Right cardiac atrium (tissue), 5 donors: ENCODE results near the gene EPB41. TPM values are rescaled to one million over a fixed set of nuclear protein-coding genes. Genes with fewer than 3 reads are reported as not detected.
"Not testable (repeated sequence)": the region's sequence is repeated elsewhere in the genome, so short reads cannot be mapped to it uniquely, and the experiment has no call there.

Experiments used
- ATAC-seq, 2 donors: fragments of 200-7000 bp; cut with Tn5 transposase; one replicate each; pipeline versions ENCODE4 v1.8.0 to v1.9.1; 2020; ENCODE audit warnings: moderate library complexity in 2 of 2, mild to moderate bottlenecking in 1 of 2
- DNase-seq, 3 donors: peaks; one replicate each; pipeline ENCODE4 v3.0.0-alpha.2; 2020
- H3K27ac ChIP-seq: one replicate; pipeline ENCODE4 v1.5.1; 2013; ENCODE audit warnings: mild to moderate bottlenecking, low read length, control low read depth, moderate library complexity
- H3K27me3 ChIP-seq: one replicate; pipeline ENCODE4 v1.6.1; 2013; ENCODE audit not compliant: control insufficient read depth, insufficient read depth
- H3K4me1 ChIP-seq: one replicate; pipeline ENCODE4 v1.6.1; 2013; ENCODE audit warnings: low read length; ENCODE audit not compliant: control insufficient read depth, insufficient read depth
- H3K4me3 ChIP-seq: one replicate; pipeline ENCODE4 v1.5.1; 2013; ENCODE audit warnings: low read length, control low read depth
- H3K9me3 ChIP-seq: one replicate; pipeline ENCODE4 v1.6.1; 2013; ENCODE audit warnings: low read length; ENCODE audit not compliant: control insufficient read depth
- WGBS: extraction: QIAGEN DNeasy Blood & Tissue Kit; methylation state at CpG from one replicate; pipeline ENCODE4 v1.1.7; 2013; 5-methylcytosine and 5-hydroxymethylcytosine counted together
- intact Hi-C, 4 donors: fragments of 100-400 bp; cut with DNase I; formaldehyde crosslinking; loops; one replicate each; pipeline versions ENCODE4 v1.11.0 to v1.14.0; 2022 to 2023
- polyA plus RNA-seq: library from polyadenylated mRNA; stranded (reverse); fragments of 200-250 nt; gene quantifications from one replicate; pipeline ENCODE4 v1.2.3, GENCODE V29; 2013
- total RNA-seq, 4 donors: library from RNA; stranded (reverse); fragmentation: NEBNext Ultra II Directional; extraction: Animal tissue kit (Norgen Biotek cat#: 25700); gene quantifications; one replicate each; pipeline ENCODE4 v1.2.1, GENCODE V29; 2021
- donor health status: healthy with polysubstance abuse.
- donor health status: DM: no; HTN: yes; CAD: no.
- donor health status: DM: no; HTN: no; CAD: no.
- donor health status: DM: no; HTN: yes; CAD: no; lungs with severe emphysema.
- donor health status: DM: yes; HTN: yes; CAD: no.

EPB41 gene
- total and polyA plus RNA-seq, 5 donors, result 8.9 to 21.1 (median 17.1) TPM

- Histone ChIP-seq H3K27ac (no peak overlapping the region), H3K9me3 (no peaks in the 10 kb centered on the region), H3K4me3 (no peak overlapping the region), H3K27me3 (no peaks in the 10 kb centered on the region), H3K4me1 (peaks cover 3% of the 10 kb centered on the region)
- no peak for DNase-seq
- WGBS, result 53% methylated on average over 2 of the region's 2 CpGs
- intact Hi-C loops, result no loop called here
- ATAC-seq, result no peak
Observed at GRCh38 chr1:28954126-28954726, 39.9 kb downstream of the EPB41 start.

- no peaks in the 10 kb centered on the region for H3K9me3 ChIP-seq
- DNase-seq, result no peak
- intact Hi-C loops, result no loop called here
- 91% methylated on average over 2 of the region's 2 CpGs for WGBS
- H3K27me3 ChIP-seq, result no peaks in the 10 kb centered on the region
- H3K4me1 ChIP-seq, result peaks cover 2% of the 10 kb centered on the region
- H3K27ac ChIP-seq, result no peak overlapping the region
- ATAC-seq, result no peak
- H3K4me3 ChIP-seq, result no peak overlapping the region
Observed at GRCh38 chr1:28956038-28956464, 41.7 kb downstream of the EPB41 start.

GRCh38 chr1:28962114-28962831, 47.9 kb downstream of the EPB41 start:
- intact Hi-C loops, ATAC-seq, H3K27me3 ChIP-seq: not testable (repeated sequence)

GRCh38 chr1:28965271-28965870, 51.0 kb downstream of the EPB41 start:
- DNase-seq, result no peak
- Histone ChIP-seq H3K4me3 (no peak overlapping the region), H3K27me3 (no peaks in the 10 kb centered on the region), H3K4me1 (no peaks in the 10 kb centered on the region), H3K27ac (no peak overlapping the region), H3K9me3 (no peaks in the 10 kb centered on the region)
- 75% methylated on average over 1 of the region's 1 CpG for WGBS
- intact Hi-C loops, result no loop called here
- no peak for ATAC-seq

More at GRCh38 chr1:28962114-28962831, 47.9 kb downstream of the EPB41 start:
- not testable (repeated sequence) for DNase-seq, H3K9me3 ChIP-seq, H3K4me3 ChIP-seq, H3K27ac ChIP-seq, H3K4me1 ChIP-seq
- 91% methylated on average over 13 of the region's 13 CpGs for WGBS

- H3K4me3 ChIP-seq, result no peak overlapping the region
- no peaks in the 10 kb centered on the region for H3K27me3 ChIP-seq
- intact Hi-C loops, result no loop called here
- H3K9me3 ChIP-seq, result no peaks in the 10 kb centered on the region
- H3K27ac ChIP-seq, result no peak overlapping the region
- DNase-seq (no peak), ATAC-seq (no peak)
- H3K4me1 ChIP-seq, result no peaks in the 10 kb centered on the region
- WGBS, result 77% methylated on average over 2 of the region's 2 CpGs
Observed at GRCh38 chr1:28966617-28967016, 52.2 kb downstream of the EPB41 start.

GRCh38 chr1:28971980-28972771, 57.8 kb downstream of the EPB41 start:
- Histone ChIP-seq H3K27me3 (no peaks in the 10 kb centered on the region), H3K4me3 (no peak overlapping the region), H3K9me3 (no peaks in the 10 kb centered on the region), H3K27ac (no peak overlapping the region), H3K4me1 (no peaks in the 10 kb centered on the region)
- no peak for DNase-seq
- WGBS, result 86% methylated on average over 9 of the region's 9 CpGs
- no peak for ATAC-seq
- intact Hi-C loops, result no loop called here

- DNase-seq (no peak), ATAC-seq (no peak)
- H3K4me1 ChIP-seq, result no peaks in the 10 kb centered on the region
- H3K27ac ChIP-seq, result no peak overlapping the region
- H3K27me3 ChIP-seq, result no peaks in the 10 kb centered on the region
- intact Hi-C loops, result no loop called here
- WGBS, result 61% methylated on average over 3 of the region's 3 CpGs
- no peak overlapping the region for H3K4me3 ChIP-seq
- no peaks in the 10 kb centered on the region for H3K9me3 ChIP-seq
Observed at GRCh38 chr1:28973596-28974421, 59.4 kb downstream of the EPB41 start.

GRCh38 chr1:28974432-28974831, 60.1 kb downstream of the EPB41 start:
- Histone ChIP-seq H3K4me3 (no peak overlapping the region), H3K4me1 (no peaks in the 10 kb centered on the region), H3K27ac (no peak overlapping the region), H3K9me3 (no peaks in the 10 kb centered on the region), H3K27me3 (no peaks in the 10 kb centered on the region)
- intact Hi-C loops, result no loop called here
- DNase-seq, result no peak
- WGBS, result 84% methylated on average over 2 of the region's 2 CpGs
- ATAC-seq, result no peak

- Histone ChIP-seq H3K9me3 (no peaks in the 10 kb centered on the region), H3K27me3 (no peaks in the 10 kb centered on the region), H3K4me1 (no peaks in the 10 kb centered on the region), H3K4me3 (no peak overlapping the region), H3K27ac (no peak overlapping the region)
- intact Hi-C loops, result no loop called here
- DNase-seq, result no peak
- 96% methylated on average over 2 of the region's 2 CpGs for WGBS
- ATAC-seq, result no peak
Observed at GRCh38 chr1:28976248-28976647, 61.9 kb downstream of the EPB41 start.

GRCh38 chr1:28981210-28981609, 66.8 kb downstream of the EPB41 start:
- no peak for DNase-seq
- intact Hi-C loops, result no loop called here
- H3K9me3 ChIP-seq, result no peaks in the 10 kb centered on the region
- no peaks in the 10 kb centered on the region for H3K27me3 ChIP-seq
- no peak overlapping the region for H3K4me3 ChIP-seq
- 76% methylated on average over 3 of the region's 3 CpGs for WGBS
- H3K4me1 ChIP-seq, result peaks cover 6% of the 10 kb centered on the region
- no peak overlapping the region for H3K27ac ChIP-seq
- no peak for ATAC-seq
